CD14-positive monocyte (primary cell): ENCODE results near the gene ARFGAP3. TPM values are rescaled to one million over a fixed set of nuclear protein-coding genes. Genes with fewer than 3 reads are reported as not detected.

Experiments
- DNase-seq, 3 donors: peaks; one replicate each; pipeline ENCODE4 v3.0.0-alpha.2; 2011 to 2022
- H2AFZ ChIP-seq: 2 replicates; pipeline ENCODE4 v1.6.0; 2012; ENCODE audit warnings: mild to moderate bottlenecking, low read depth, low read length, inconsistent platforms; ENCODE audit not compliant: insufficient read depth, poor library complexity, severe bottlenecking
- H3K27ac ChIP-seq, 2 donors: 1 replicate in 1 of 2; 2 replicates in 1 of 2; pipeline ENCODE4 v1.5.1; 2012 to 2013; ENCODE audit warnings: low read length in 2 of 2, control low read depth in 1 of 2, inconsistent platforms in 1 of 2, low read depth in 1 of 2, mild to moderate bottlenecking in 1 of 2
- H3K27me3 ChIP-seq, 2 donors: one replicate each; pipeline versions ENCODE4 v1.6.0 to v1.6.1; 2011 to 2013; ENCODE audit warnings: low read length in 2 of 2; ENCODE audit not compliant: control insufficient read depth in 2 of 2, insufficient read depth in 2 of 2
- H3K36me3 ChIP-seq, 2 donors: replicated peaks in 1 of 2; 1 replicate in 1 of 2; 2 replicates in 1 of 2; pipeline versions ENCODE4 v1.5.1 to v1.6.1; 2012 to 2013; ENCODE audit warnings: low read length in 2 of 2, control low read depth in 1 of 2, inconsistent platforms in 1 of 2, mild to moderate bottlenecking in 1 of 2; ENCODE audit not compliant: insufficient read depth in 2 of 2, control insufficient read depth in 1 of 2
- H3K4me1 ChIP-seq, 2 donors: 1 replicate in 1 of 2; 2 replicates in 1 of 2; pipeline versions ENCODE4 v1.5.1 to v1.6.1; 2012 to 2013; ENCODE audit warnings: low read length in 2 of 2, control low read depth in 1 of 2, inconsistent platforms in 1 of 2, mild to moderate bottlenecking in 1 of 2, moderate library complexity in 1 of 2; ENCODE audit not compliant: insufficient read depth in 2 of 2, control insufficient read depth in 1 of 2
- H3K4me2 ChIP-seq: replicated peaks from 2 replicates; pipeline ENCODE3; 2012; ENCODE audit warnings: low read length, moderate library complexity, mild to moderate bottlenecking; ENCODE audit not compliant: poor library complexity, severe bottlenecking; ENCODE audit errors: extremely low read depth
- H3K4me3 ChIP-seq, 3 experiments: fragments of 200-600 bp in 1 of 3; sonication (generic) in 1 of 3; replicated peaks in 1 of 3; 1 replicate in 2 of 3; 2 replicates in 1 of 3; pipeline ENCODE4 v1.5.1; 2011 to 2013; ENCODE audit warnings: low read length in 3 of 3, mild to moderate bottlenecking in 3 of 3, control low read depth in 2 of 3, low read depth in 2 of 3, inconsistent platforms in 1 of 3, moderate library complexity in 1 of 3
- H3K79me2 ChIP-seq: 2 replicates; pipeline ENCODE4 v1.6.0; 2012; ENCODE audit warnings: mild to moderate bottlenecking, control low read depth, inconsistent platforms, low read length, moderate library complexity; ENCODE audit not compliant: insufficient read depth
- H3K9ac ChIP-seq: 2 replicates; pipeline ENCODE4 v1.6.0; 2017; ENCODE audit warnings: low read length, mild to moderate bottlenecking; ENCODE audit not compliant: insufficient read depth, poor library complexity, severe bottlenecking
- H3K9me3 ChIP-seq, 2 donors: replicated peaks in 1 of 2; 1 replicate in 1 of 2; 2 replicates in 1 of 2; pipeline versions ENCODE4 v1.5.1 to v1.6.1; 2012 to 2013; ENCODE audit warnings: low read length in 2 of 2, control low read depth in 1 of 2; ENCODE audit not compliant: control insufficient read depth in 1 of 2, insufficient read depth in 1 of 2
- H4K20me1 ChIP-seq: 2 replicates; pipeline ENCODE4 v1.6.0; 2012; ENCODE audit warnings: mild to moderate bottlenecking, low read length, control low read depth, moderate library complexity; ENCODE audit not compliant: insufficient read depth
- H3K27ac Mint-ChIP-seq, 7 donors: one replicate each; pipeline ENCODE4 v1.8.0; 2020; ENCODE audit warnings: mild to moderate bottlenecking in 7 of 7, mixed read lengths in 7 of 7, moderate library complexity in 6 of 7, inconsistent platforms in 2 of 7
- H3K27me3 Mint-ChIP-seq, 3 donors: one replicate each; pipeline ENCODE4 v1.8.0; 2021 to 2022; ENCODE audit warnings: low read depth in 3 of 3, mild to moderate bottlenecking in 3 of 3, mixed read lengths in 3 of 3, moderate library complexity in 3 of 3, inconsistent platforms in 1 of 3
- H3K36me3 Mint-ChIP-seq, 2 donors: one replicate each; pipeline ENCODE4 v1.8.0; 2020; ENCODE audit warnings: mixed read lengths in 2 of 2, inconsistent platforms in 1 of 2, mild to moderate bottlenecking in 1 of 2
- H3K4me1 Mint-ChIP-seq: one replicate; pipeline ENCODE4 v1.8.0; 2020; ENCODE audit warnings: mild to moderate bottlenecking, mixed read lengths
- H3K4me3 Mint-ChIP-seq, 2 donors: one replicate each; pipeline ENCODE4 v1.8.0; 2020; ENCODE audit warnings: mild to moderate bottlenecking in 2 of 2, mixed read lengths in 2 of 2, moderate library complexity in 1 of 2
- H3K9me3 Mint-ChIP-seq, 7 donors: one replicate each; pipeline ENCODE4 v1.8.0; 2020 to 2022; ENCODE audit warnings: mixed read lengths in 7 of 7, mild to moderate bottlenecking in 6 of 7, moderate library complexity in 6 of 7, inconsistent platforms in 2 of 7
- CTCF ChIP-seq: fragments of 200-600 bp; IDR thresholded peaks from one replicate; pipeline ENCODE4 v1.8.0; 2022; ENCODE audit warnings: antibody characterized with exemption, mild to moderate bottlenecking
- WGBS: methylation state at CpG from one replicate; pipeline ENCODE4 v1.1.5; 2013; ENCODE audit warnings: missing lambda C conversion rate; ENCODE audit not compliant: insufficient coverage; 5-methylcytosine and 5-hydroxymethylcytosine counted together
- intact Hi-C, 2 donors: fragments of 100-400 bp; cut with micrococcal nuclease; formaldehyde crosslinking; loops; one replicate each; pipeline versions ENCODE4 v1.15.0 to v1.15.1; 2023
- polyA plus RNA-seq, 3 donors: library from polyadenylated mRNA; depleted of rRNA in 1 of 3; unstranded in 2 of 3; stranded (reverse) in 1 of 3; fragments of 300-500 nt in 2 of 3; fragments of >200 nt in 1 of 3; fragmentation: Illumina TruSeq in 2 of 3; gene quantifications; 1 replicate in 2 of 3; 2 replicates in 1 of 3; pipeline ENCODE4 v1.2.3, GENCODE V29; 2012 to 2021

The ARFGAP3 gene
- polyA plus RNA-seq, 3 donors: 22.3 to 38.7 (median 34.8) TPM

GRCh38 chr22:42884616-42885375, 27.7 kb upstream of the ARFGAP3 start:
- DNase-seq: no peak
- H4K20me1 ChIP-seq: peaks cover 38% of the 10 kb centered on the region
- no peaks in the 10 kb centered on the region for H3K27me3 ChIP-seq
- peaks cover 0 to 1% (median 0%) of the 10 kb centered on the region in 7 donors for H3K9me3 Mint-ChIP-seq
- intact Hi-C loops: loop anchor here in 1 of 2 donors (5.0 kb wide), 1 partner anchor 38 kb away; no protein-coding TSS in a partner anchor
- H3K4me3 Mint-ChIP-seq: no peak overlapping the region
- H3K9me3 ChIP-seq: no peaks in the 10 kb centered on the region
- H3K4me1 ChIP-seq: peaks cover 18 to 19% of the 10 kb centered on the region in 2 donors
- H3K9ac ChIP-seq: no peak overlapping the region
- H3K27me3 Mint-ChIP-seq: no peaks in the 10 kb centered on the region
- peaks cover 86 to 92% of the 10 kb centered on the region in 2 donors for H3K36me3 ChIP-seq
- H3K4me2 ChIP-seq: no peak overlapping the region
- no peak for TF ChIP-seq CTCF
- no peak overlapping the region for H3K4me3 ChIP-seq
- peaks cover 86 to 89% of the 10 kb centered on the region in 2 donors for H3K36me3 Mint-ChIP-seq
- 90% methylated on average over 2 of the region's 7 CpGs for WGBS
- H3K79me2 ChIP-seq: peaks cover 9% of the 10 kb centered on the region
- H3K4me1 Mint-ChIP-seq: peaks cover 23% of the 10 kb centered on the region
- H3K27ac Mint-ChIP-seq: no peak overlapping the region
- no peak overlapping the region for H2AFZ ChIP-seq
- H3K27ac ChIP-seq: no peak overlapping the region

- H3K36me3 ChIP-seq: peaks cover 94 to 100% of the 10 kb centered on the region in 2 donors
Observed at GRCh38 chr22:42883970-42884369, 26.9 kb upstream of the ARFGAP3 start.

More at GRCh38 chr22:42883970-42884369, 26.9 kb upstream of the ARFGAP3 start:
- Histone ChIP-seq H4K20me1 (peaks cover 38% of the 10 kb centered on the region), H3K4me1 (peaks cover 10 to 11% of the 10 kb centered on the region in 2 donors), H3K27ac (no peak overlapping the region), H3K4me3 (no peak overlapping the region), H3K27me3 (no peaks in the 10 kb centered on the region), H2AFZ (no peak overlapping the region), H3K9ac (no peak overlapping the region), H3K9me3 (no peaks in the 10 kb centered on the region), H3K4me2 (no peak overlapping the region), H3K79me2 (peaks cover 9% of the 10 kb centered on the region)
- no peak for DNase-seq
- no peaks in the 10 kb centered on the region for H3K27me3 Mint-ChIP-seq
- 98% methylated on average over 7 of the region's 9 CpGs for WGBS
- H3K27ac Mint-ChIP-seq: peak overlapping the region in 1 of 7 donors; percentile 17
- TF ChIP-seq CTCF: no peak
- peaks cover 15% of the 10 kb centered on the region for H3K4me1 Mint-ChIP-seq
- H3K4me3 Mint-ChIP-seq: no peak overlapping the region
- H3K36me3 Mint-ChIP-seq: peaks cover 90 to 97% of the 10 kb centered on the region in 2 donors
- intact Hi-C loops: no loop called here
- H3K9me3 Mint-ChIP-seq: no peaks in the 10 kb centered on the region
